Activated naive CD4-positive, alpha-beta T cell treated with anti-CD3 and anti-CD28 coated beads, Interleukin-2, amount 10 ng/mL, durations not matched to agents 7 days and 5 days (primary cell): ENCODE measurements around the gene TINAG.

Source experiments
- CTCF ChIA-PET: fragments of 350-600 bp; sonication (Branson Sonifier 250); formaldehyde crosslinking; loops from one replicate; lab custom pipeline; 2021; ENCODE audit warnings: antibody characterized with exemption; lab: Charles Lee
- DNase-seq: peaks from one replicate; pipeline ENCODE4 v3.0.0-alpha.2; 2020
- H3K27ac Mint-ChIP-seq: one replicate; pipeline ENCODE4 v1.8.0; 2021; ENCODE audit warnings: mild to moderate bottlenecking, moderate library complexity, mixed read lengths
- H3K27me3 Mint-ChIP-seq: one replicate; pipeline ENCODE4 v1.8.0; 2021; ENCODE audit warnings: mild to moderate bottlenecking, mixed read lengths
- H3K36me3 Mint-ChIP-seq: one replicate; pipeline ENCODE4 v1.8.0; 2021; ENCODE audit warnings: mixed read lengths
- H3K4me1 Mint-ChIP-seq: one replicate; pipeline ENCODE4 v1.8.0; 2021; ENCODE audit warnings: mixed read lengths
- H3K4me3 Mint-ChIP-seq: one replicate; pipeline ENCODE4 v1.8.0; 2021; ENCODE audit warnings: mild to moderate bottlenecking, moderate library complexity, mixed read lengths
- H3K9me3 Mint-ChIP-seq: one replicate; pipeline ENCODE4 v1.8.0; 2021; ENCODE audit warnings: mixed read lengths

TINAG gene

GRCh38 chr6:54308289-54308985 lies at the start of gene TINAG:
TINAG (plus strand) TSS chr6:54308441; CDS start chr6:54308551, 110 bp downstream.
- H3K27ac Mint-ChIP-seq: no peak within 1 kb of the TSS
- DNase-seq: no peak
- no peaks in the 10 kb centered on the region for H3K4me1 Mint-ChIP-seq
- CTCF ChIA-PET: no interaction called here
- H3K27me3 Mint-ChIP-seq: no peaks in the 10 kb centered on the region
- H3K4me3 Mint-ChIP-seq: no peak within 1 kb of the TSS
- H3K9me3 Mint-ChIP-seq: peaks cover 2% of the 10 kb centered on the region
- H3K36me3 Mint-ChIP-seq: no peaks in the 10 kb centered on the region

- H3K9me3 Mint-ChIP-seq: no peaks in the 10 kb centered on the region
- no peak overlapping the region for H3K27ac Mint-ChIP-seq
- H3K4me1 Mint-ChIP-seq: no peaks in the 10 kb centered on the region
- H3K27me3 Mint-ChIP-seq: no peaks in the 10 kb centered on the region
- no peak for DNase-seq
- no peak overlapping the region for H3K4me3 Mint-ChIP-seq
- H3K36me3 Mint-ChIP-seq: no peaks in the 10 kb centered on the region
- CTCF ChIA-PET: no interaction called here
Observed at GRCh38 chr6:54260025-54260424, 48.2 kb upstream of the TINAG start.

- no peak for DNase-seq
- CTCF ChIA-PET: no interaction called here
- no peaks in the 10 kb centered on the region for H3K4me1 Mint-ChIP-seq
- no peaks in the 10 kb centered on the region for H3K27me3 Mint-ChIP-seq
- no peak overlapping the region for H3K27ac Mint-ChIP-seq
- H3K36me3 Mint-ChIP-seq: no peaks in the 10 kb centered on the region
- H3K4me3 Mint-ChIP-seq: no peak overlapping the region
- no peaks in the 10 kb centered on the region for H3K9me3 Mint-ChIP-seq
Observed at GRCh38 chr6:54262499-54262898, 45.7 kb upstream of the TINAG start.

GRCh38 chr6:54262971-54263370 lies 45.3 kb upstream of the TINAG start:
- H3K4me1 Mint-ChIP-seq: no peaks in the 10 kb centered on the region
- H3K9me3 Mint-ChIP-seq: no peaks in the 10 kb centered on the region
- H3K36me3 Mint-ChIP-seq: no peaks in the 10 kb centered on the region
- CTCF ChIA-PET: no interaction called here
- H3K4me3 Mint-ChIP-seq: no peak overlapping the region
- no peak for DNase-seq
- H3K27ac Mint-ChIP-seq: no peak overlapping the region
- H3K27me3 Mint-ChIP-seq: no peaks in the 10 kb centered on the region

GRCh38 chr6:54264581-54265272 lies 43.5 kb upstream of the TINAG start:
- CTCF ChIA-PET: no interaction called here
- H3K27ac Mint-ChIP-seq: no peak overlapping the region

GRCh38 chr6:54266400-54266923 lies 41.8 kb upstream of the TINAG start:
- Mint-ChIP-seq H3K4me1 (no peaks in the 10 kb centered on the region), H3K27me3 (no peaks in the 10 kb centered on the region), H3K27ac (no peak overlapping the region), H3K36me3 (no peaks in the 10 kb centered on the region), H3K9me3 (no peaks in the 10 kb centered on the region), H3K4me3 (no peak overlapping the region)
- CTCF ChIA-PET: no interaction called here
- DNase-seq: no peak

More at GRCh38 chr6:54264581-54265272, 43.5 kb upstream of the TINAG start:
- H3K36me3 Mint-ChIP-seq: no peaks in the 10 kb centered on the region
- no peak overlapping the region for H3K4me3 Mint-ChIP-seq
- no peaks in the 10 kb centered on the region for H3K9me3 Mint-ChIP-seq
- no peaks in the 10 kb centered on the region for H3K4me1 Mint-ChIP-seq
- H3K27me3 Mint-ChIP-seq: no peaks in the 10 kb centered on the region
- no peak for DNase-seq

- CTCF ChIA-PET: interaction anchor here (1.0 kb wide), 1 partner anchor 23 kb away, joined by 3 read pairs; no protein-coding TSS in a partner anchor
- Mint-ChIP-seq H3K9me3 (no peaks in the 10 kb centered on the region), H3K27ac (no peak overlapping the region), H3K27me3 (no peaks in the 10 kb centered on the region), H3K4me3 (no peak overlapping the region), H3K36me3 (no peaks in the 10 kb centered on the region), H3K4me1 (no peaks in the 10 kb centered on the region)
- no peak for DNase-seq
Observed at GRCh38 chr6:54267798-54268197, 40.4 kb upstream of the TINAG start.

- no peak for DNase-seq
- Mint-ChIP-seq H3K27ac (no peak overlapping the region), H3K9me3 (peaks cover 3% of the 10 kb centered on the region), H3K4me1 (no peaks in the 10 kb centered on the region), H3K36me3 (no peaks in the 10 kb centered on the region), H3K27me3 (no peaks in the 10 kb centered on the region), H3K4me3 (no peak overlapping the region)
- CTCF ChIA-PET: interaction anchor here (0.7 kb wide), 1 partner anchor 18 kb away, joined by 3 read pairs; no protein-coding TSS in a partner anchor
Observed at GRCh38 chr6:54273214-54273820, 34.9 kb upstream of the TINAG start.

GRCh38 chr6:54274383-54274782 lies 33.9 kb upstream of the TINAG start:
- DNase-seq: no peak
- Mint-ChIP-seq H3K4me3 (no peak overlapping the region), H3K4me1 (no peaks in the 10 kb centered on the region), H3K27ac (no peak overlapping the region), H3K27me3 (no peaks in the 10 kb centered on the region), H3K36me3 (no peaks in the 10 kb centered on the region), H3K9me3 (peaks cover 3% of the 10 kb centered on the region)
- CTCF ChIA-PET: no interaction called here

- H3K4me1 Mint-ChIP-seq: no peaks in the 10 kb centered on the region
- H3K27ac Mint-ChIP-seq: no peak overlapping the region
- H3K27me3 Mint-ChIP-seq: no peaks in the 10 kb centered on the region
- H3K9me3 Mint-ChIP-seq: peaks cover 3% of the 10 kb centered on the region
- no peak overlapping the region for H3K4me3 Mint-ChIP-seq
- no peak for DNase-seq
- H3K36me3 Mint-ChIP-seq: no peaks in the 10 kb centered on the region
- CTCF ChIA-PET: no interaction called here
Observed at GRCh38 chr6:54282186-54282585, 26.1 kb upstream of the TINAG start.

GRCh38 chr6:54284161-54284860 lies 23.9 kb upstream of the TINAG start:
- CTCF ChIA-PET: no interaction called here
- no peak for DNase-seq
- Mint-ChIP-seq H3K9me3 (peaks cover 3% of the 10 kb centered on the region), H3K4me1 (no peaks in the 10 kb centered on the region), H3K27me3 (no peaks in the 10 kb centered on the region), H3K27ac (no peak overlapping the region), H3K36me3 (no peaks in the 10 kb centered on the region), H3K4me3 (no peak overlapping the region)

- CTCF ChIA-PET: no interaction called here
- no peak for DNase-seq
- H3K4me3 Mint-ChIP-seq: no peak overlapping the region
- H3K27me3 Mint-ChIP-seq: no peaks in the 10 kb centered on the region
- H3K27ac Mint-ChIP-seq: no peak overlapping the region
- no peaks in the 10 kb centered on the region for H3K4me1 Mint-ChIP-seq
- no peaks in the 10 kb centered on the region for H3K36me3 Mint-ChIP-seq
- peaks cover 3% of the 10 kb centered on the region for H3K9me3 Mint-ChIP-seq
Observed at GRCh38 chr6:54285595-54285994, 22.6 kb upstream of the TINAG start.

GRCh38 chr6:54286141-54286540 lies 22.1 kb upstream of the TINAG start:
- no peak for DNase-seq

GRCh38 chr6:54288474-54288873 lies 19.8 kb upstream of the TINAG start:
- no peak overlapping the region for H3K4me3 Mint-ChIP-seq
- peaks cover 3% of the 10 kb centered on the region for H3K9me3 Mint-ChIP-seq
- CTCF ChIA-PET: no interaction called here
- H3K27me3 Mint-ChIP-seq: no peaks in the 10 kb centered on the region
- DNase-seq: no peak
- H3K27ac Mint-ChIP-seq: no peak overlapping the region
- H3K4me1 Mint-ChIP-seq: no peaks in the 10 kb centered on the region
- H3K36me3 Mint-ChIP-seq: no peaks in the 10 kb centered on the region

More at GRCh38 chr6:54286141-54286540, 22.1 kb upstream of the TINAG start:
- Mint-ChIP-seq H3K36me3 (no peaks in the 10 kb centered on the region), H3K9me3 (peaks cover 3% of the 10 kb centered on the region), H3K27ac (no peak overlapping the region), H3K4me3 (no peak overlapping the region), H3K27me3 (no peaks in the 10 kb centered on the region), H3K4me1 (no peaks in the 10 kb centered on the region)
- CTCF ChIA-PET: no interaction called here
